Measurements from ENCODE around the gene FARS2.

GRCh38 chr6:5394280-5394679 lies 133.0 kb downstream of the FARS2 start:
- no peak for TF ChIP-seq CTCF (IDR thresholded peaks at IDR 0.05)
- TF ChIP-seq POLR2A (IDR thresholded peaks at IDR 0.05; ENCODE audit: low read depth), result no peak
- no peak for TF ChIP-seq EP300 (IDR thresholded peaks at IDR 0.05)
- TF ChIP-seq POLR2AphosphoS5 (IDR thresholded peaks at IDR 0.05), result no peak
